ENCODE results near the gene RNF20. TPM values are rescaled to one million over a fixed set of nuclear protein-coding genes. Genes with fewer than 3 reads are reported as not detected.
"Not testable (repeated sequence)": the region's sequence is repeated elsewhere in the genome, so short reads cannot be mapped to it uniquely, and the experiment has no call there.

Gene RNF20
- total RNA-seq, 2 donors from 2014 or later = 24.7 to 31.0 TPM

DNA sequence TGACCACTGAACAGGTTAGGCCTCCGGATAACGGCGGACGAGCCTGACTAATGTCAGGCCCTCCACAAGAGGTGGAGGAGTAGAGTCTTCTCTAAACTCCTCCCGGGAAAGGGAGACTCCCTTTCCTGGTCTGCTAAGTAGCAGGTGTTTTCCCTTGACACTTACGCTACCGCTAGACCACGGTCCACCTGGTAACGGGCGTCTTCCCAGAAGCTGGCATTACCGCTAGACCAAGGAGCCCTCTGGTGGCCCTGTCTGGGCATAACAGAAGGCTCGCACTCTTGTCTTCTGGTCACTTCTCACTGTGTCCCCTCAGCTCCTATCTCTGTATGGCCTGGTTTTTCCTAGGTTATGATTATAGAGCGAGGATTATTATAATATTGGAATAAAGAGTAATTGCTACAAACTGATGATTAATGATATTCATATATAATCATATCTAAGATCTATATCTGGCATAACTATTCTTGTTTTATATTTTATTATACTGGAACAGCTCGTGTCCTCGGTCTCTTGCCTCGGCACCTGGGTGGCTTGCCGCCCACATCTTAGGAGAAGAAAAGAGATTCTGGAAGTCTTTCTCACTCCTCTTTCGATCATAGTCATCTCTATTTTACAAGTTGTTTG, 15.9 kb downstream of the RNF20 start:
- peaks cover 62% of the 10 kb centered on the region for H3K36me3 ChIP-seq
- TF ChIP-seq, protein P1, sequence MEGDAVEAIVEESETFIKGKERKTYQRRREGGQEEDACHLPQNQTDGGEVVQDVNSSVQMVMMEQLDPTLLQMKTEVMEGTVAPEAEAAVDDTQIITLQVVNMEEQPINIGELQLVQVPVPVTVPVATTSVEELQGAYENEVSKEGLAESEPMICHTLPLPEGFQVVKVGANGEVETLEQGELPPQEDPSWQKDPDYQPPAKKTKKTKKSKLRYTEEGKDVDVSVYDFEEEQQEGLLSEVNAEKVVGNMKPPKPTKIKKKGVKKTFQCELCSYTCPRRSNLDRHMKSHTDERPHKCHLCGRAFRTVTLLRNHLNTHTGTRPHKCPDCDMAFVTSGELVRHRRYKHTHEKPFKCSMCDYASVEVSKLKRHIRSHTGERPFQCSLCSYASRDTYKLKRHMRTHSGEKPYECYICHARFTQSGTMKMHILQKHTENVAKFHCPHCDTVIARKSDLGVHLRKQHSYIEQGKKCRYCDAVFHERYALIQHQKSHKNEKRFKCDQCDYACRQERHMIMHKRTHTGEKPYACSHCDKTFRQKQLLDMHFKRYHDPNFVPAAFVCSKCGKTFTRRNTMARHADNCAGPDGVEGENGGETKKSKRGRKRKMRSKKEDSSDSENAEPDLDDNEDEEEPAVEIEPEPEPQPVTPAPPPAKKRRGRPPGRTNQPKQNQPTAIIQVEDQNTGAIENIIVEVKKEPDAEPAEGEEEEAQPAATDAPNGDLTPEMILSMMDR (IDR thresholded peaks at IDR 0.05) = peak; percentile 22
- H3K9me3 ChIP-seq; DNase-seq (ENCODE audit: low spot score); H3K4me3 ChIP-seq; H3K27ac ChIP-seq; H3K4me1 ChIP-seq (ENCODE audit: control insufficient read depth in 1 of 2, low read depth in 2 of 2); H3K27me3 ChIP-seq (replicated peaks; ENCODE audit: insufficient read depth); ATAC-seq (ENCODE audit: insufficient number of reproducible peaks, low FRiP score, low read depth): not testable (repeated sequence)

DNA sequence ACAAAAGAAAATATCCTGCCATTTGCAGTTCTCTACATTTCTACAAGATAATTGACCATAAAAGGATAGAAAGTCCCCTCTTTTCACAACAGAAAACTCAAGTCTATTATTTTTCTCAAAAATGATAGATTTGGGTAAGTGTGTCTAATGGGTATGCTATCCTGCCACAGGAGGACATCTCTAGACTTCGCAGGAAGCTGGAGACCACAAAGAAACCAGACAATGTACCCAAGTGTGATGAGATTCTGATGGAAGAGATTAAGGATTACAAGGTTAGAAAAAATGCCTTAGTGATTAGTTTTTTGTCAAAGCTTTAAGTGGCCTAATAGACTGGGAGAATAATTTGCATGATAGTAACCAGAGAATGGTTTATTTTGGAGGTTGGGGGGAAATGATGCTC, 28.1 kb downstream of the RNF20 start:
- Histone ChIP-seq H3K27me3 (replicated peaks; ENCODE audit: insufficient read depth) (no peaks in the 10 kb centered on the region), H3K27ac (no peak overlapping the region), H3K4me1 (ENCODE audit: control insufficient read depth in 1 of 2, low read depth in 2 of 2) (no peaks in the 10 kb centered on the region), H3K9me3 (no peaks in the 10 kb centered on the region), H3K36me3 (peaks cover 46% of the 10 kb centered on the region), H3K4me3 (no peak overlapping the region)
- no peak for DNase-seq (ENCODE audit: low spot score)
- no peak for ATAC-seq (ENCODE audit: insufficient number of reproducible peaks, low FRiP score, low read depth)
- TF ChIP-seq, protein P1 (IDR thresholded peaks at IDR 0.05) = no peak

DNA sequence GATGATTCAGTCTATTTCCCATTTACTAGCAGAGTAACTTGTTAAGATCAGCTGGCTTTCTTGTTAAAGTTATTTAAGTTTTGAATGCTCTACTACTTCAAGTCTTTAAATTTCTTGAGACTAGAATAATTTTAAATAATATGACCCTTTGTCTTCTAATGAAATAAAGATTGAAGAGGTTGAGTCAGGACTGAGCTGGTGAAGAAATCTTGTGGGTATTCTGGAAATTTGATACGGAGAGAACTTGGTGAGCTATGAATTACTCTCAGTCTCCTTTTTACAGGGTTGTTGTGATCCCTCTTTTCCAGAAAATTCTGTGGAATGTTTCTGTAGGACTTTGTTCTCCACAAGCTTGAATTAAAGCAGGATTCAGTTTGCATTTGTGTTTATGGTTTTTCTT, 29.3 kb downstream of the RNF20 start:
- Histone ChIP-seq H3K4me3 (no peak overlapping the region), H3K4me1 (ENCODE audit: control insufficient read depth in 1 of 2, low read depth in 2 of 2) (no peaks in the 10 kb centered on the region), H3K9me3 (no peaks in the 10 kb centered on the region), H3K27me3 (replicated peaks; ENCODE audit: insufficient read depth) (no peaks in the 10 kb centered on the region), H3K36me3 (peaks cover 36% of the 10 kb centered on the region), H3K27ac (no peak overlapping the region)
- ATAC-seq (ENCODE audit: insufficient number of reproducible peaks, low FRiP score, low read depth) (no peak), DNase-seq (ENCODE audit: low spot score) (no peak)
- TF ChIP-seq, protein P1 (IDR thresholded peaks at IDR 0.05) = no peak

DNA sequence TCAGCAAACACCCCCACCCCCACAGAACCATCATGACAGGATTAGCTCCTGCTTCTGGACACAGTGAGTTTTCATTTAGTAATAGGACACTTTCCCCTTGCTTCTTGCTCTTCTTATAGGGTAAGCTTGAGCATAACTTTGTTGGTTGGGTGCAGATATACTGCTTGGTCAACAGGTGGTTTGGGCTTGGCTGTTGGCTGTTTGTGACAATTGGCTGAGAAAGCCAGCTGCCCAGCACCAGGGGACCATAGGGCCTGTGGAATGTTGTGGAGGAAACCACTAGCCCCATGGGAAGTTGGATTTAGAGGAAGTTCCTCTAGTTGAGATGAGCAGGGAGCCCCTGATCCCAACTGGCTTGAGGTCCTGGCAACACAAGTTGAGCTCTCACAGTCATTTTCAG, 30.6 kb downstream of the RNF20 start:
- ATAC-seq (ENCODE audit: insufficient number of reproducible peaks, low FRiP score, low read depth) = no peak
- no peak overlapping the region for H3K27ac ChIP-seq
- no peaks in the 10 kb centered on the region for H3K9me3 ChIP-seq
- no peak overlapping the region for H3K4me3 ChIP-seq
- no peaks in the 10 kb centered on the region for H3K4me1 ChIP-seq (ENCODE audit: control insufficient read depth in 1 of 2, low read depth in 2 of 2)
- TF ChIP-seq, protein P1 (IDR thresholded peaks at IDR 0.05) = no peak
- DNase-seq (ENCODE audit: low spot score) = no peak
- no peaks in the 10 kb centered on the region for H3K27me3 ChIP-seq (replicated peaks; ENCODE audit: insufficient read depth)
- H3K36me3 ChIP-seq = peaks cover 28% of the 10 kb centered on the region

DNA sequence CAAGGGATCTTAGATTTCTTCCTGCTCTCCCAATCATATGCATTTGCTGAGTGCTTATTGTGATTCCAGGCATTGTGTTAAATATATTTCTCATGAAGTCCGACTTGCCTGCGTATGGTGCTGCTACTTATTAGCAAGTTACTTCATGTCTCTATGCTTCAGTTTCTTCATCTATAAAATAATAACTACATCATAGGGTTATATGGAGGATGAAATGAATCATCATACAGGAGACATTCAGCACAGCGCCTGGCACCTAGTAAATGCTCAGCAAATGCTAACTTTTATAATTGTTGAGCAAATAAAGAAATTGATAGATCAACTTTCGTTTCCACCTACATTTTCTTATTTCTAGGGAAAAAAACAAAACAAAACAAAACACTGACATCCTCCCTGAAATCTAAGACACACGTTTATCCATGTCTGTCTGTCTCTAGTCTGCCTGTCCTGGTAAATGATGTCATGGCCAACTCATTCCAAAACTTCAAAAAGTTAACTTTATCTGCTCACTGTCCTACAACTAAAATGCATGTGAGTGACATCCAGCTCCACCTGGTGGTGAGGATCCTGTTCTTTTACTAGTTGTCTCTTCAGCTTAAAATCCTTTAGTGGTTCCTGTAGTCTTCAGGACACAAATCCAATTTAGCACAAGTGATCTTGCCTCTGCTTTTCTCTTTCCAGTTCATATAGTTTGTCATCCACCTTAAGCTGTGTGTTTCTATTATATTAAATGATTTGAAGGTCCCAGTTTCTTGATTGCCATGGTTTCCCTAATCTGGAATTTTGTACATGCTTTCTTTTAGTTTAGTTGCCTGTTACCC, 33.5 kb downstream of the RNF20 start:
- peaks cover 18% of the 10 kb centered on the region for H3K36me3 ChIP-seq
- no peak for DNase-seq (ENCODE audit: low spot score)
- ATAC-seq (ENCODE audit: insufficient number of reproducible peaks, low FRiP score, low read depth) = no peak

More for the DNA sequence above, 33.5 kb downstream of the RNF20 start:
- H3K27ac ChIP-seq = no peak overlapping the region
- H3K27me3 ChIP-seq (replicated peaks; ENCODE audit: insufficient read depth) = no peaks in the 10 kb centered on the region
- no peak overlapping the region for H3K4me3 ChIP-seq
- no peaks in the 10 kb centered on the region for H3K9me3 ChIP-seq
- H3K4me1 ChIP-seq (ENCODE audit: control insufficient read depth in 1 of 2, low read depth in 2 of 2) = no peaks in the 10 kb centered on the region
- TF ChIP-seq, protein P1 (IDR thresholded peaks at IDR 0.05) = peak; percentile 14
